Karpas-422 (cell line): ENCODE data around the gene RHOBTB3. TPM values are rescaled to one million over a fixed set of nuclear protein-coding genes. Genes with fewer than 3 reads are reported as not detected.

Source experiments
- DNase-seq: peaks from one replicate; pipeline ENCODE4 v3.0.0-alpha.2; 2015
- H2AFZ ChIP-seq: fragments of 200-600 bp; sonication (generic); 2 replicates; pipeline ENCODE4 v1.6.1; 2014; ENCODE audit warnings: antibody characterized with exemption, low read length, mixed read lengths
- H3K27ac ChIP-seq: fragments of 200-600 bp; sonication (generic); 2 replicates; pipeline ENCODE4 v1.5.1; 2014; ENCODE audit warnings: mild to moderate bottlenecking, low read length, moderate library complexity
- H3K27me3 ChIP-seq: fragments of 200-600 bp; sonication (generic); 2 replicates; pipeline ENCODE4 v1.6.1; 2014; ENCODE audit warnings: low read length, mixed read lengths
- H3K36me3 ChIP-seq: fragments of 200-600 bp; sonication (generic); 2 replicates; pipeline ENCODE4 v1.6.1; 2014; ENCODE audit warnings: low read length, mixed read lengths; ENCODE audit not compliant: insufficient read depth
- H3K4me1 ChIP-seq: fragments of 200-600 bp; sonication (generic); 2 replicates; pipeline ENCODE4 v1.6.1; 2014; ENCODE audit warnings: mild to moderate bottlenecking, low read length, mixed read lengths
- H3K4me2 ChIP-seq: fragments of 200-600 bp; sonication (generic); 2 replicates; pipeline ENCODE4 v1.6.1; 2014; ENCODE audit warnings: low read length, low read depth, mild to moderate bottlenecking; ENCODE audit not compliant: poor library complexity, severe bottlenecking
- H3K4me3 ChIP-seq: fragments of 200-600 bp; sonication (generic); 2 replicates; pipeline ENCODE4 v1.5.1; 2014; ENCODE audit warnings: mild to moderate bottlenecking, antibody characterized with exemption, low read length, mixed read lengths
- H3K79me2 ChIP-seq: fragments of 200-600 bp; sonication (generic); 2 replicates; pipeline ENCODE4 v1.6.1; 2014; ENCODE audit warnings: mild to moderate bottlenecking, low read length, mixed read lengths
- H3K9ac ChIP-seq: fragments of 200-600 bp; sonication (generic); 2 replicates; pipeline ENCODE4 v1.6.0; 2014; ENCODE audit warnings: low read length
- H3K9me2 ChIP-seq: fragments of 200-600 bp; sonication (generic), shearing (Covaris generic); replicated peaks from 2 replicates; pipeline ENCODE4 v1.6.0; 2014; ENCODE audit warnings: mild to moderate bottlenecking, low read length, moderate library complexity; ENCODE audit not compliant: insufficient read depth
- H3K9me3 ChIP-seq: fragments of 300-700, 200-600 bp; sonication (generic); 2 replicates; pipeline ENCODE4 v1.6.1; 2014; ENCODE audit warnings: low read length, mixed read lengths
- H4K20me1 ChIP-seq: fragments of 200-600 bp; sonication (generic); 2 replicates; pipeline ENCODE4 v1.6.1; 2014; ENCODE audit warnings: mild to moderate bottlenecking, antibody characterized with exemption, low read length, low read depth; ENCODE audit not compliant: insufficient read depth
- total RNA-seq: library from RNA; depleted of rRNA; stranded (reverse); fragments of >200 nt; shearing (Covaris generic); gene quantifications from 2 replicates; pipeline ENCODE4 v1.2.3, GENCODE V29; 2014; ENCODE audit warnings: low replicate concordance

Gene RHOBTB3
- total RNA-seq, 1 experiment from 2014 or later = 1.5 TPM

DNA sequence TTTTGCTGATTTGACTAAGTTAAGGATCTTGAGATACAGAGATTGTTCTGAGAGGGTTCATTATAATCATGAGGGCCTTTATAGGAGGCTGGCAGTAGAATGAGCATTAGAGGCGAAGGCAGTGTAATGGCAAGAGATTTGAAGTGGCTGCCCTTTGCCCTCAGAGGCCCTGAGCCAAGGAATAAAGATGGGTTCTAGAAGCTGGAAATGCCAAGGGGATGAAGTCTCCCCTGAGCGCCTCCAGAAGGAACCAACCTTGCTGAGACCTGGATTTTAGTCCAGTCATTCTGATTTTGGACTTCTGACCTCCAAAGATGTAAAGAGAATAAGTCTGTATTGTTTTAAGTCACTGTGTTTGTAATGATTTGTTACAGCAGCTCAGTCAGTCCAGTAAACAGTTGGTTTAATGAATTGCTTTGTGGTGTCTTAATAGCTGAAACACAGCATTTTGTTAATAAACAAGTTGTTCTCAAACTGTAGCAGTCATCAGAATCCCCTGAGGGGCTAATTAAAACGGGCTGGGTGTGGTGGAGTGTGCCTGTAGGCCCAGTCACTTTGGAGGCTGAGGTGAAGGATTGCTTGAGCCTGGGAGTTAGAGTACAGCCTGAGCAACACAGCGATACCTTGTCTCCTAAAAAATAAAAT is 68.2 kb downstream of the RHOBTB3 start:
- no peaks in the 10 kb centered on the region for H4K20me1 ChIP-seq
- H3K79me2 ChIP-seq = no peaks in the 10 kb centered on the region
- H2AFZ ChIP-seq = no peak overlapping the region
- H3K36me3 ChIP-seq = no peaks in the 10 kb centered on the region
- no peaks in the 10 kb centered on the region for H3K27me3 ChIP-seq
- no peak overlapping the region for H3K4me2 ChIP-seq
- H3K4me3 ChIP-seq = no peak overlapping the region
- no peak overlapping the region for H3K9ac ChIP-seq
- peaks cover 3% of the 10 kb centered on the region; the same call in 1 of the 2 replicates for H3K4me1 ChIP-seq
- H3K27ac ChIP-seq = no peak overlapping the region
- H3K9me2 ChIP-seq = no peaks in the 10 kb centered on the region
- no peak for DNase-seq
- H3K9me3 ChIP-seq = no peaks in the 10 kb centered on the region

- Histone ChIP-seq H3K79me2 (no peaks in the 10 kb centered on the region), H2AFZ (no peak overlapping the region), H3K9me2 (no peaks in the 10 kb centered on the region), H3K4me2 (no peak overlapping the region), H3K36me3 (no peaks in the 10 kb centered on the region), H3K4me3 (no peak overlapping the region), H3K9me3 (no peaks in the 10 kb centered on the region), H3K4me1 (peaks cover 3% of the 10 kb centered on the region; the same call in 1 of the 2 replicates), H3K9ac (no peak overlapping the region), H4K20me1 (no peaks in the 10 kb centered on the region), H3K27ac (no peak overlapping the region), H3K27me3 (no peaks in the 10 kb centered on the region)
- no peak for DNase-seq
Measured at GRCh38 chr5:95800553-95800952, 69.4 kb downstream of the RHOBTB3 start.

DNA sequence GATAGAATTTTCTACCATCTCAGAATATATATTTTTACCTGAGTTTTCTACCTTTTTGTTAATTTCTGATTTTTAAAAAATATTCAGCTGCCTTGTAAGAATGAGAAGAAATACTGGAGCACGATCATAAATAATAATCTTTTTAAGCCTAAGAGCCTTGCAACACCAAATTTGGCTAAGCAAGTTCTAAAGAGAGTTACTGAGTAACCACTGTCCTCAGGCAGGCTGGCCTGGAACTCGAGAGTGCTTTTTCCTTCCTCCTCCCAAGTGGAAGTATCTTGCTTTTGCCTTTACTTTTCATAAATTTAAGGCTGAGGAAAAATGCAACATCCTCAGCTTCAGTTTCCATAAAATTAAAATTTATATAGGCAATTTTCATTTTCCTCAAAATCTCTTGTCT is 70.4 kb downstream of the RHOBTB3 start:
- no peaks in the 10 kb centered on the region for H3K9me2 ChIP-seq
- no peaks in the 10 kb centered on the region for H3K27me3 ChIP-seq
- no peak overlapping the region for H3K4me2 ChIP-seq
- no peaks in the 10 kb centered on the region for H3K36me3 ChIP-seq
- no peaks in the 10 kb centered on the region for H3K9me3 ChIP-seq
- no peak for DNase-seq
- no peak overlapping the region for H3K9ac ChIP-seq
- H3K4me1 ChIP-seq = peaks cover 3% of the 10 kb centered on the region; the same call in 1 of the 2 replicates
- H3K79me2 ChIP-seq = no peaks in the 10 kb centered on the region
- H4K20me1 ChIP-seq = no peaks in the 10 kb centered on the region
- H3K4me3 ChIP-seq = no peak overlapping the region
- no peak overlapping the region for H2AFZ ChIP-seq
- H3K27ac ChIP-seq = no peak overlapping the region

- DNase-seq = no peak
- no peaks in the 10 kb centered on the region for H3K27me3 ChIP-seq
- no peaks in the 10 kb centered on the region for H3K9me3 ChIP-seq
- H3K27ac ChIP-seq = no peak overlapping the region
- no peaks in the 10 kb centered on the region for H3K79me2 ChIP-seq
- H3K4me1 ChIP-seq = peaks cover 3% of the 10 kb centered on the region; the same call in 1 of the 2 replicates
- H3K4me2 ChIP-seq = no peak overlapping the region
- no peaks in the 10 kb centered on the region for H4K20me1 ChIP-seq
- no peaks in the 10 kb centered on the region for H3K36me3 ChIP-seq
- H2AFZ ChIP-seq = no peak overlapping the region
- no peak overlapping the region for H3K9ac ChIP-seq
- no peak overlapping the region for H3K4me3 ChIP-seq
- no peaks in the 10 kb centered on the region for H3K9me2 ChIP-seq
Measured at GRCh38 chr5:95801961-95802360, 70.8 kb downstream of the RHOBTB3 start.

DNA sequence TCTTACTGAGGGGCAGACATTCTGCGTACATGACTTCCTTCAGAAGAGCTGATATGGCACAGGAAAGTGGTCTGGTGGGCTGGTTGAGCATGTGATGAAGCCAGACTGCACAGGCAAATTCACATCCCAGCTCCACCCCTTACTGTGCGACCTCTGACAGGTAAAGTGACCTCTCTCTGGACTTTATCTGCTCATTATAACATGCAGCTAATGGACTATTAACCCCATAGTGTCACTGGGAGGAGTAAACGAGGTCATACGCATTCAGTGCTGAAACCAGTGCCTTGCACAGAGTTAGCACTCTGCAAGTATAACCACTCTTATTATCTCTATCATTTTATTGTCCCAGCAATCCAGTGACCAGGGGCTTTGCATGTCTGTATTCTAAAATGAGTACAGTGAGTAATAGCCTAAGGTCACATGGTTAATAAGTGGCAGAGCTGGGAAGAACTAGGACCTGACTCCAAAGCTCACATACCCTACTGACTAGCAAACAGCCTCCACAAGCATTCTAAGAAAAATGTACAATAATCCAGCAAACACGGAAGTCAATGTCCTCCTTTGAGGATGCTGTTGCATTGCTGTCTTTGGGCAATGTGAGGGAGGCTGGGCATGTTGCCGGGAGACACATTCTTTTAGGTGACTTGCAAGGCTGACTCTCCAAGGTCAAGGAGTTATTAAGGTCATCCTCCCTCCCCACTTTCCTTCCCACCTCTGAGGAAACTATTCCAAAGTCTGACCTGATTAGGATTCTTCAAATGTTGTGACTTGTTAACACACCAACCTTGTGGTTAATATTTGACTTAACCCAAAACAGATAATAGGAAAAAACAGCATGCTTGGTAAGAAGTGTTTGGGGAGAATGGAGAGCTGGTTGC is 72.4 kb downstream of the RHOBTB3 start:
- H3K27me3 ChIP-seq = 0 out of 2 replicates have a peak, but pooled peaks cover 3% of the 10 kb centered on the region
- H3K4me1 ChIP-seq = peaks cover 14% of the 10 kb centered on the region
- H3K9me2 ChIP-seq = no peaks in the 10 kb centered on the region
- no peaks in the 10 kb centered on the region for H3K36me3 ChIP-seq
- no peaks in the 10 kb centered on the region for H3K79me2 ChIP-seq
- H3K4me2 ChIP-seq = no peak overlapping the region
- H3K9me3 ChIP-seq = no peaks in the 10 kb centered on the region
- H3K27ac ChIP-seq = no peak overlapping the region
- no peak overlapping the region for H2AFZ ChIP-seq
- DNase-seq = no peak
- H4K20me1 ChIP-seq = no peaks in the 10 kb centered on the region
- H3K4me3 ChIP-seq = no peak overlapping the region
- H3K9ac ChIP-seq = no peak overlapping the region

- Histone ChIP-seq H2AFZ (no peak overlapping the region), H3K9me2 (no peaks in the 10 kb centered on the region), H3K27ac (no peak overlapping the region), H3K4me3 (no peak overlapping the region), H3K9me3 (no peaks in the 10 kb centered on the region), H3K4me1 (peaks cover 27% of the 10 kb centered on the region), H3K79me2 (no peaks in the 10 kb centered on the region), H3K27me3 (0 out of 2 replicates have a peak, but pooled peaks cover 3% of the 10 kb centered on the region), H3K4me2 (no peak overlapping the region), H3K36me3 (no peaks in the 10 kb centered on the region), H3K9ac (no peak overlapping the region), H4K20me1 (no peaks in the 10 kb centered on the region)
- DNase-seq = no peak
Measured at GRCh38 chr5:95804736-95805539, 73.8 kb downstream of the RHOBTB3 start.

GRCh38 chr5:95806687-95807086 is 75.6 kb downstream of the RHOBTB3 start:
- Histone ChIP-seq H3K9ac (no peak overlapping the region), H4K20me1 (no peaks in the 10 kb centered on the region), H3K4me3 (no peak overlapping the region), H3K79me2 (no peaks in the 10 kb centered on the region), H3K9me3 (no peaks in the 10 kb centered on the region), H3K9me2 (no peaks in the 10 kb centered on the region), H3K4me1 (peaks cover 23% of the 10 kb centered on the region), H2AFZ (no peak overlapping the region), H3K4me2 (no peak overlapping the region), H3K36me3 (no peaks in the 10 kb centered on the region), H3K27me3 (0 out of 2 replicates have a peak, but pooled peaks cover 3% of the 10 kb centered on the region), H3K27ac (no peak overlapping the region)
- DNase-seq = no peak
